HG03097 (cell line): Measurements from ENCODE around the gene CRNKL1.
A peak's percentile ranks its signal among the peaks of the same experiment; 100 is the strongest.

ENCODE experiments used
- ATAC-seq: cut with Tn5 transposase; IDR thresholded peaks from one replicate; pipeline ENCODE4 v1.9.1; 2021; ENCODE audit not compliant: unreplicated experiment, low FRiP score

Gene CRNKL1

DNA sequence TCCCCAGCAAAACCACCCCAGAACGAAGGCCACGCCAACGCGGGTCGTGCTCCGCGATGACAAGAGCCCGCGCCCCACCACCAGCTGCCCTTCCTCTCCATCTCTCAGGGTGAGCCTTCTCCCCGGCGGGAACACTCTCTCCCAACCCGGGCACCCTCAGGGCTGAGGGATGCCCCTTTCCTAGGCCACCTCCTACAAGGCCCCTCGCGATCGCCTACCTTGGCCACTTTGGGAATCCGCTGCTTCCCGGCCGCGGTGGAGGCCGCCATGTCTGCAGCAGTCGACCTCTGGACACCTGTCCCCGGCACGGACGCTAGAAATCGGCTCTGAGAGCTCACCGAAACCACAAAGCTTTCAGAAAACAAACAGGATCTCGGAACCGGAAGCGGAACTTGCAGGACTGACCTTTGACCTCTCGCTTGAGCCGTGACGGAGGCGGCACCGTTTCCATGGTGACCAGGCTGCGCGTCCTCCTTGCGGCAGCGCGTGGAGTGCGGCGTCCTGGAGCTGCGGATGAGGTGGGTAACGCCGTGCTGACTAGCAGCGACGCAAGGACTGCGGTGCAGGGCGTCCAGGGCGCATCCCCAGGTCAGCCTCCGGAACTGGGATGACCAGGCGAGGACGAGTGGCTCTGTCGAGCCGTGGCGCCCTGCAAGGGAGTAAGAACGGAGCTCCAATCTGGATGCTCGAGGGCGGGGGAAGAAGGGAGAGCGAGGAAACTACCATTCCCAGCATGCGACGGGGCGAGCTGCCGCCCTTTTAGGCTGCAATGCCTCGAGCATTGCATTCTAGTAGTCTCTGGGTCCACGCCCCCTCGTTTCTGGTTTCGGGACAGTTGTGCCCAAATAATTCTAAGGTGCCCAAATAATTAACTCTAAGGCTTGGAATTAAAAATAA, at the start of gene CRNKL1, which contains the start of gene CFAP61:
TSS of gene CRNKL1 (minus strand) at position 393 of the 897 bp plus-strand sequence. CDS start at position 269, 124 bp downstream.
TSS of gene CFAP61 (plus strand) at position 459 of the 897 bp plus-strand sequence. CDS start 4,122 bp downstream, outside the sequence.
- peak; percentile 91 for ATAC-seq

DNA sequence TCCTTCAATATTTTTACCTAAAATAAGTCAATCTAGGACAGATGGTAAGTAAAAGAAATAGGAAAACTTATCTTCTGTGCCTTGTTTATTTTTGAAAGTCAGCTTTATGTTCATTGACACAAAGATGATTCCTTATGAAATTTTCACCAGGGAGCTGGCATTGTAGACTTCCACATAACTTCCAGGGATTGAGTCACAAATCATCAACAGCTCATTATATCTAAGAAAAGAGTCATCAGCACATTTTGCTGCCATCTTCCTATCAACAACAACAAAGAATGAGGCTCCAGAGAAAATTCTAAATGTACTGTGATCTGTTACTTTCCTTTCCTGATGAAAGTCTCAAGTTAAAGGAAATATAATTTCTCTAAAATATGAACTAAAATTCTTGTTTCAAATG, 48.6 kb upstream of the CRNKL1 start:
- ATAC-seq: no peak

DNA sequence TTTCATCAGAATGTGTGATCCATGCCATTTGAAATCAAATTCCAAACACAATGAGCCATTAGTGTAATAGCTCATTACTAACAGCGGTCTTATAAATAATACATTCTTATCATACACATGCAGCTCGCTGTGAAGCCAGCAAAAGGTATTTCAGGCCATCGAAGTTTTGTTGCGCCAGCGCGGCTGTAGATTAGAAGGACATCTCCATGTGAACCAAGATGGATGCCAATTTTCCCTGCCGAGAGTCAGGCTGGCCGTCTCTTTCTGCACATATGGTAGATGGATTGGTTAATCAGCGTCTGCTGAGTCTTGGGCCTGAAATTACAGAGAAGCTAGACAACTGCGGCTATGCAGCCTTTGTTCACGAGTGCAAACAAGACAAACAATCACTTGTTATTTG, 44.2 kb upstream of the CRNKL1 start:
- no peak for ATAC-seq

DNA sequence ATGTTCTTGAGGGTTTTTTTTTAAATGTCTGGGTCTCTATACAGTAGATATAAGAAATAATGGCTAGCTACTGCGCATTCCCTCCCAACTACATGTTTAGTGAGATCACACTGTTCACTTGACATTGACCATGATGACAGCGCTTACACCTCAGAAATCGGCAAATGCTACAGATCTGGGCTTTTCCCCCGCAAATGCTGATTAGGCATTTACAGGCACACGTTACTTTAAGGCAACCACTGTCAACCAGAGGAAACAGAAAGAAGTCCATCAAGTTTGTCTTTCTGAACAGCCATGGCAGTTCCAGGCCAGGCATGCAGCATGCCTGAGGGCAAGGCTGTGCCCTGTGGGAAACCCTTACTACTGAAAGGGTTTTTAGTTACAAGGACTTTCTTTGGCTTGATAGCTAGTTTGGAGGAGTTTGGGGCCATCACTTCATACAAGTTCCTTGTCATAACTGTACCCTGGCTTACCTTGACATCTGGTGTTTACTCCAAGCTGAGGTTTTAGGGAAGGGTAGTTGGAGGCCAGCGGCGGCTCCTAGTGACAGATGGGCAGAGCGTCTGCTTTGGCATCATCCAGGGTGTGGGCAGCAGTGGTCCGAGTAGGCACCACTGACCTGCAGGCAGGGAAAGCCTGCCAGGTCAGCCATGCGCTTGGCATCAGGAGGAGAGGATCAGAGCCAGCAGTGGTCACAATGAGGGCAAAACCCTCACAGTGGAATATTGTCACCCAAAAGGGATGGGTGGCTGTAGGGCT, 43.0 kb upstream of the CRNKL1 start:
- ATAC-seq: no peak

DNA sequence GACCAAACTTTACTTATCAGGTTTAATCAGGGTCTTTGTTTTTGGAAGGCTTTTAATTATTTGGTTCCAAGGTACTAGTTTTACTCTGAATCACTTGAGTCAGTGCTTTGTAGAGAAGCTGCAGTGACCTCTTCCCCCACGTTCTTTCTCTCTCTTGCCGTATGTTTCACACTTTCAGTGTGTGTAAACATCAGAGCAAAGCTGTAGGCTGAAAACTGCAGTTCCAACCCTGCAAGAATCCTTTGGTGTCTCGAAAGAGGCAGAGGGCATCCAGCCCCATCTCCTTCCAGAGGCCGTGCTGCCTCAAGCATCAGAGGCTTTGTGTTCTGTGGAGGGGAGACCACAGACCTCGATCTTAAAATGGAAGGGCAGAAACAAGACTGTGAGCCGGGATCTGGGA, 42.1 kb upstream of the CRNKL1 start:
- ATAC-seq: no peak

DNA sequence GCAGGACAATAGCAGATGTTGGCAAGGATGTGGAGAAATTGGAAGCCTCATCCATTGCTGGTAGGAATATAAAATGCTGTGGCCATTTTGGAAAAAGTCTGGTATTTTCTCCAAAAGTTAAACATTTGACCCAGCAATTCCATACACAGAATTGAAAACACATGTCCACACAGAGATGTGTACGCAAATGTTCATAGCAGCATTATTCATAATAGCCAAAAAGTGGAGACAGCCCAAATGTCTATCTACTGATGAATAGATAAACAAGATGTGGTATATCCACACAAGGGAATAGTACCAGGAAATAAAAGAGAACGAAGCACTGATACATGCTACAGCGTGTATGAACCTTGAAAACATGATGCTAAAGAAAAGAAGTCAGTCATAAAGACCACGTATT, 40.6 kb upstream of the CRNKL1 start:
- ATAC-seq: no peak

DNA sequence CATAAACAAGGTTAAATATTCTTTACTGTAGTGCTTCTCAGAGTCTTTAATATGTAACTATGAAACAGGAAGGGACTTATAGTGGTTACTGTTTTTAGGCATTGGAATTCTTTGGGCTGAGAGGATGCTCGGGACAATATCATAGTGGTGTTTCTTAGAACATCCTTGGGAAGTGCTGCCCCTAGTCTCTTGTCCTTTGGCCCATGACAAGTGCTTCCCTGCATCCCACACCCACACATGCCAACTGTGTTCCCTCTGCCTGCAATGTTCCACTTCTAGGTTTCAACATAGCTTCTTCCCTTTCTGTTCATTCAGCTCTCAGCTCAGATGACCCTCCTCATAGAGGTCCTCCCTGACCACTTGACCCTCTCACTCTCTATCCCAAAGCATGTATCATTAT, 37.7 kb upstream of the CRNKL1 start:
- ATAC-seq: no peak

DNA sequence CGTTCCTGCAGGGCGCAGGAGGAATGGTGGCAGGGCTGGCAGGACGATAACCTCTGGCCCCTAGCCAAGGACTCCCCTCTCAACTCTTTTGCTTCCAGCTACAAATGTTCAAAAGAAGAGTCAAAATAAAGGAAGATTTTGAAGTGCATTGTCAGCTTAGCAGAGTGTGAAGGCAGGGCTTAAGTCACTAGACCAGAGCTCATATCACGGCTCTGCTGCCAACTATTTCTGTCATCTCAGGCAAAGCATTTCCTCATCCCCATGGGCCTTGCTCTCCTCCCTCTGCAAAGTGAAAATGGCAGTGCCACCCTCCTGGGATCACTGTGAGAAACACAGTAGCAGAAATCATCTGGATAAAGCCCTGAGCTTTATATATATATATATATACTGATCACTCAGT, 36.8 kb upstream of the CRNKL1 start:
- no peak for ATAC-seq

DNA sequence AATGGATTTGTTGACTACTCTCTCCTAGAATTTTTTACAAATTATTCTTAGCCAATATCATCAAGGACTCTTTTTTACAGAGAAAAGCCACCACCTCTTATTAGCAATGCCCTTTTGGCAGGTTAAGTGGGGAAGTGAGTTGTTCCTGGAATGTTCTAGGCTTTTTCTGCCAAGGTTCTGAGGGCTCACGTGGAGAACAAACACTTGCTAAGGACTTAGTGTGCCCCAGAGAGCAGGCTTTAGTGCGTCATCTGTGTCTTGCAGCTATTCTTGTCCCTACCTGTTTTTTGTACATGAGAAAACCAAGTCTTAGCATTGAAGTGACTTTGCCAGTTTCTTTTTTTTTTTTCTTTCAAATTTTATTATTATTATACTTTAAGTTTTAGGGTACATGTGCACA, 33.5 kb upstream of the CRNKL1 start:
- ATAC-seq: no peak

DNA sequence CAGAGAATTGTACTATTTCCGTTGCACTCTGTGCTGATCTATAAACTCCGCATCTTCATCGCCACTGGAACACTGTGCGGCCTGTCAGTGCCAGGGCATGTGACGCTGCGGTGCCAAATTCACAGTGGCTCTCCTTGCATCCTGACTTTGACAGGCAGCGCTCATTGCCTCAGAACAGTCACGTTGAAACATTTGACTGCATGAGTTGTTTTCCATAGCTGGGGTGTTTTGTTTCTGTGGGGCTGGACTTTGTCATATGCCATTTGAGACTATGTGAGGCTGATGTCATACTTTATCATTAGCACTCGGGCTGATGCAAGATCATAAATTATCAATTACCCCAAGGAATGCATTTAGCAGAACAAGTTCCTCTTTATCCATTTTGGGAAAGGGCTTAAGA, 32.8 kb upstream of the CRNKL1 start:
- no peak for ATAC-seq

DNA sequence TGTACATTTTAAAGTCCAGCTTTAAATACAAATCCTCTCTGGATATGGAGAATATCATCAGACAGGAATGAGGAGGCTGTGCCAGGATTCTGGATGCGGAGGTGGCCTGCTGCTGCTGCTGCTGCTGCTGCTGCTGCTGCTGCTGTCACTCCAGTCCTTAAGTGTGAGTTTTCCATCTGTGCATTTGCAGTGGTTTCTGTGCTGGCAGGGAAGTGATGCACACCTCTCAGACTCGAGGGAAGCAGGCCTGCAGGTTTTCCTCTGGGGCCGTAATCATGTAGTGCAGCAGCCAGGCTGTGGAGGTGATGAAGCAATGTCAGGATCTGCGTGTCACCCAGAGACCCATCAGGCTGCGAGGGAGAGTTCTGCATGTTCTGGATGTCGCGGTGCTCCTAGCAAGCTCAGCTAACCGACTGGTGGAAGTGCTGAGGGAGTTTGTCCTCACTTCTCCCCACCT, 32.1 kb upstream of the CRNKL1 start:
- no peak for ATAC-seq

DNA sequence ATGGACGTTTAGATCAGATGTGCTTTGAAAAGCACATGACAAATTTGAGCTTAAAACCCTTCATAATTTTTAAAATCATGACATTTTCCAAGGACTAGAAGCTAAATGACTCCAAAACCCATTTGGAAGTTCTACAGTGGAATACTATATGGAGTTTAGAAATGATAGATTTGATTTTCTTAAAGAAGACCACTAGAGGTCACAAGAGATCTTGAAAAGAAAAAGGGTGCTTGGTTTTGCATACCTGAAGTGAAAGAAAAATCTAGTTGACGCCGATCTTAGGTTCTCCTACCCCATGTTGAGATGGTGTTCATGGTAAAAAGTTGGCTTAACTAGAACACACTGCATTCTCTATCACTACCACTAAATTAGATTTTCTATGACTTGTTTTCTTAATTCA, 31.5 kb upstream of the CRNKL1 start:
- ATAC-seq: no peak

DNA sequence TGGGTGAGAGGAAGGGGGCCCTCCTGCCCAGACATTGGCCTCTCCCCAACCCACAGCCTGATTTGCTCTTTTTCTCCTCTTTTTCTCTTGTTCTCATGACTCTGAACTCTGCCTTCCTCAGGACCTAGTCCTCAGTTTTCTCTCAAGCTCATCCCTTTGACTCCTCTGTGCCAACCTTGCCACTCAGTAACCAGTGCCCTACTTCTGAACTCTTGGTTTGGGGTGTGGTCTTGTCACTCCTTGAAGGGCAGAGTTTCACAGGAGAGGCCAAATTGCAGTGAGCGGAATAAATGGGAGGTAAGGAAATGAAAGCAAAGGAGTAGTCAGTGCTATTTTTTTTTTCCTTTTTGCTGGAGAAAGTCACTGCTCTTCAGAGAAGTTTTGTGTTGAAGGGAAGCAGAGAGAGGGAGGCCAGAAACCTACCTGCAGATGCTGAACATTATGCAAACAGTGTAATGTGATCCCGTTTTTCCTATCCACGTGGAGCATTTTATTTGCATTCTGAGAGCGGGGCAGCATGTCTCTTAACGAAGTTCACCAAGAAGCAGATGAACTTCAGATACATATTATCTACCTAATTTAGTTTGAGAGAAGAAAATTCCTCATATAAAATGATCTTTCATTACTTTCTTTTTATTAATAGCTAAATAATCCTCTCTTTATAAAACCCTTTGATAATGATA, 27.0 kb upstream of the CRNKL1 start:
- no peak for ATAC-seq

DNA sequence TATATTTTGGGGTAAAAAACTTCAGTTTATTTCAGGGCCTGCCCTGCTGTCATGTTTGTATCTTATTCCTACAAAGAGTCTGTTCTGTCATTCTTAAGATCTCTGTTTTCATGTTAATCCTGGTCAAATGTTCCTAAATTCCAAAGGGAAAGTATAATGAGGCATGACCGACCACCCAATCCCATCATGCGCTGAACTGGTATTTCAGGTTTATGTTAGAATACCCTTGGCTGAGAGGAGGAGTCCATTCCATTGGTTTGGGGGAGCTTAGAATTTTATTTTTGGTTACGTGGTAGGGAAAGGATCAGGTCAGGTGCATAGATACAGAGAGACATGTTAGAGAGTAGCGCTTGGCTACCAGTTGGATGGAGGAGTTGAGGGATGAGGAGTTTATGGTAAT, 25.8 kb upstream of the CRNKL1 start:
- ATAC-seq: no peak

DNA sequence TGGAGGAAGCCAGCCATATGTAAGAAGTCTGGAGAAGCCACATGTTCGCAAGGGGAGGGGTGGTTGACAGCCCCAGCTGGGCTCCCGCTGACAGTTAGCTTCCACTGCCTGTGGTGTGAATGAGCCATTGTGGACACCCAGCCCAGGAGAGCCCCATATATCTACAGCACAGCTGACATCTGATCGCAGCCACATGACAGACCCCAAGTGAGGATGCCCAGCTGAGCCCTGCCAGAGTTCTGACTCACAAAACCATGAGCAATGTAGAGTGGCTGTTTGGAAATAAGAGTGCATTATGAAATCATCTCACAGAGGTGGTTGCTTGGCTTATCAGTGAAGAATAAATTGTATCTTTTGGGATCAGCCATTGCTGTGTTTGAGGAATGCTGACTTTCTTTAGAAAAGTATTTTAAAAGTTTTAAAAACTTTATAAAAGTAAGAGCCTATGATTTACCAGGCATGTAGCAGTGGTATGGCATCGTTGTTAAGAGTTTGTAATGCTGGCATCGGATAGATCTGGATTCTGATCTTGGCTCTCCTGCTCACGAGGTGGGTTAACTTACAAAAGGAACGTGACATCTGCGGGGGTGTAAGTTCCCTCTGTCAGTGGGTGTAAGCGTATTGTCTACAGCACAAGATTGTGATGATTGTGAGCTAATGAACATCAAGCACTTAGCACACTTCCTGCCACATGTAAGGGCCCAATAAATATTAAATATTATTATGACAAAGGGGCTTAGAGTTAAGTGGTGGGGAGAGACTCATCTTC, 24.2 kb upstream of the CRNKL1 start:
- no peak for ATAC-seq

DNA sequence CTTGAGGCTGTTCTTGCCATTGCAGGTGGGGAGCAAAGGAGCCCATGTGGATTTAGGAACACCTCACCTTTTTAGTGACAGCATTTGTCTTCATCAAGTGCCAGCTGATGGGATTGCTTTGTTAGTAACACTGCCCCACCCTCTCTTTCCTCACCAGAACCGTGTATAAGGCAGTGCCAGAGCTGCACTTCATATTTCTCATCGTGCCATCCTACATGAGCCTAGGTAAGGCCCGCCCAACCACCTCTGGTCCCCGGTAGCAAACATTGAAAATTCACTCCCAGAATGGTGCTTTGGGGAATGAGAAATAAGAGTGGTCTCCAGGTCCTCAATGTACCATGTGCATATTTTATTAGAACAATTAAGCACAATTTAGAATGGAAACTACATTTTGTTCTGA, 22.8 kb upstream of the CRNKL1 start:
- ATAC-seq: no peak

DNA sequence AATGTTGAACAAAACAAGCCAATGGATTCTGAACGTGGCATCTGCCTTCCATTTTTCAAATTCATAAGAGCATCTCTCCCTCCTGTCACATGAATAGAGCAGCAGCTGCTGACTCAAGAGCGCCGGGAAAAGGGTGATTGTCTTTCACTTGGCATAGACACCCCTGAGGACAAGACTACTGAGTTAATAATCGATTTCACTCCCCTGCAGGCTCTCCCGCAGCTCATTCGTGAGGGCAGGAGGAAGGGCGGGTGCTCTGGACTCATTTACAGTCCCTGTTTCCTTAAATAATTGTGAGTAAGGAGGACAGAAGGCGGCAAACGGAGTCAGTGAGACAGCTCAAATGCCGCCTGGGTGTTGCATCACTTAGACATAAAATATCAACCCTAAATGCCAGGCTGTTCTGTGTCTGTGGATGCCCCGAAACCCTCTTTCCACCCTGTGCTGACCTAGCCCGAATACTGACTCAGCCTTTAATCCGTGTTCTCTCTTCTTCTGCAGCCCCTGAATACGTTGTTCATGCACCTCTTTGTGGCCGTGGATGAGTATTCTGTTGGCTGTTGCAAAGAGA, 21.6 kb upstream of the CRNKL1 start:
- ATAC-seq: no peak

DNA sequence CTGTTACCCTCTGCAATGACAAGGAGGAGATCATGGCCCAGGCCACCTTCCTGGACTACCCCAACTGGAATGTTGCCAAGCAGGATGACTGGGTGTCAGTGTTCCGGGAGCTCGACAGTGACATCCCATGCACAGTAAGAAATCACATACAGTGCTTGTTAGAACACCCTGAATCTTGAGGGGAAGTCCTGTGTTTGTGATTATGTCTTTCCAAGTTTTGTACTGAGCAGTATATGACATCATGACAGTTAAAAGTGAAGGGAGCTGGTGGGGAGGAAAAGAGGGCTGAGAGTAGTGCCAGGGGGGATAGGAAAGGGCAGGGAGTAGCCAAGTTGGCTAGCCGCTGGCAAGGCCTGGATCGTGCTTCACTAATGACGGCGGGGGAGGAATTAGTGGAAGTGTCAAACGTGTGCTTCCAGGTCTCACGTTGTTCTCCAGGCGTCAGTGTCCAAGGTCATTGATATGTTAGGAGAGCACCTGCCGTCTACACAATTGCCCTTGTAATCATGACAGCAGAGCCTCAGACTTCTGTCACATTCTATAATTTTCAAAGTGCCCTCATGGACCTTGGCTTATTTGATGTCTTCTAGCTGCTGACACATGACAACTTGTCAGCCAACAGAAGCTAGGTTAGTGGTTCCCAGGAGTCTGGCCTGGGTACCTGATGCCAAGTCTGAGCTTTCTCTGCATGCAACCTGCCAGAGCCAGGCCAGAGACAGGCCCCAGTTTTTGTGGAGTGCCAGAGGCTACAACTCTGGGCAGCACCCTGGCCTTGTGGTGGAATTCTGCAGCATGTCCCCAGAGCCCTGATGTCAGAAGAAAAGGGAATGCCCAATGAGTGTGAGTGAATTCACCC, 18.8 kb upstream of the CRNKL1 start:
- ATAC-seq: no peak

DNA sequence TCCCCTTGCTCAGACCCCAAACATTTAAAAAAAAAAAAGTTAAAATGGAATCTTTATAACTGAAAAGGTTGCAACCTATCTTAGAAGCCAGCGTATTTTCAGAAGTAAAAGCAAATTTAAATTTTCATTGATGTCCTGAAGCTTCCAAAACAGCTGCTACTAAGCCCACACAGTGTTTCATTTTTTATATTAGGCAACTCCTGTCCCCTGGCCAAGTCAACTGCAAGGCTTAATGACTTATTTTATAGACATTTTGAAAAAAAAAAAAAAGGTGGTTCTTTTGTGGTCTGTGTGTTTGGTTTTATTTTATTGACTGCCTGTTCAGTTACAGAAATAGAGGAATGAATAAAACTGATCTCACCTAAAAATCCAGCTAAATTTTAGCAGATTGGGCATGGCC, 13.1 kb upstream of the CRNKL1 start:
- no peak for ATAC-seq
